SK-N-SH (cell line): ENCODE results near the gene DDX41. TPM values are rescaled to one million over a fixed set of nuclear protein-coding genes. Genes with fewer than 3 reads are reported as not detected.

Experiments
- CTCF ChIA-PET: fragments of 300-600, 350-600 bp; formaldehyde crosslinking; extraction: SDS; loops from one replicate; lab custom pipeline; 2021; lab: Yijun Ruan, JAX
- POLR2A ChIA-PET: fragments of 350-600 bp; sonication (Branson Sonifier 250); formaldehyde crosslinking; extraction: SDS; loops from one replicate; lab custom pipeline; 2020; ENCODE audit warnings: antibody characterized with exemption, inconsistent platforms; lab: Yijun Ruan, JAX
- DNase-seq: peaks from one replicate; pipeline ENCODE4 v3.0.0; 2012
- H2AFZ ChIP-seq: fragments of 200-600 bp; sonication (generic); 2 replicates; pipeline ENCODE4 v1.8.1; 2016; ENCODE audit warnings: antibody characterized with exemption, mild to moderate bottlenecking, low read depth
- H3F3A ChIP-seq: fragments of 200-600 bp; sonication (generic); replicated peaks from 2 replicates; pipeline ENCODE3; 2016; ENCODE audit warnings: antibody characterized with exemption, mild to moderate bottlenecking; ENCODE audit not compliant: insufficient read depth
- H3K27ac ChIP-seq, 2 experiments: fragments of 200-500 bp in 1 of 2; fragments of 200-600 bp in 1 of 2; sonication (Bioruptor generic) in 1 of 2; sonication (generic), shearing (Covaris generic) in 1 of 2; 2 replicates each; pipeline versions ENCODE4 v1.5.1 to v1.6.1; 2014 to 2016; ENCODE audit warnings: low read depth in 2 of 2, inconsistent platforms in 1 of 2, low read length in 1 of 2, mild to moderate bottlenecking in 1 of 2, mixed read lengths in 1 of 2
- H3K27me3 ChIP-seq: fragments of 200-600 bp; sonication (generic), shearing (Covaris generic); 2 replicates; pipeline ENCODE4 v1.6.1; 2016; ENCODE audit warnings: mixed run types; ENCODE audit not compliant: insufficient read depth
- H3K36me3 ChIP-seq, 2 experiments: fragments of 200-500 bp in 1 of 2; fragments of 200-600 bp in 1 of 2; sonication (Bioruptor generic) in 1 of 2; sonication (generic) in 1 of 2; replicated peaks in 1 of 2; 2 replicates each; pipeline versions ENCODE3 to v1.5.1; 2014 to 2016; ENCODE audit warnings: low read length in 1 of 2, mild to moderate bottlenecking in 1 of 2; ENCODE audit not compliant: insufficient read depth in 2 of 2, control insufficient read depth in 1 of 2
- H3K4me1 ChIP-seq, 2 experiments: fragments of 200-500 bp in 1 of 2; fragments of 200-600 bp in 1 of 2; sonication (Bioruptor generic) in 1 of 2; sonication (generic), shearing (Covaris generic) in 1 of 2; 2 replicates each; pipeline versions ENCODE4 v1.5.1 to v1.6.1; 2014 to 2016; ENCODE audit warnings: low read depth in 1 of 2, low read length in 1 of 2, mixed run types in 1 of 2; ENCODE audit not compliant: insufficient read depth in 2 of 2, control insufficient read depth in 1 of 2
- H3K4me2 ChIP-seq: fragments of 200-600 bp; sonication (generic), shearing (Covaris generic); 2 replicates; pipeline ENCODE4 v1.6.1; 2017; ENCODE audit warnings: mixed run types
- H3K4me3 ChIP-seq, 2 experiments: fragments of 200-500 bp in 1 of 2; fragments of 200-600 bp in 1 of 2; sonication (Bioruptor generic) in 1 of 2; sonication (generic), shearing (Covaris generic) in 1 of 2; 2 replicates each; pipeline versions ENCODE4 v1.5.1 to v1.8.1; 2014 to 2016; ENCODE audit warnings: low read depth in 2 of 2, inconsistent platforms in 1 of 2, low read length in 1 of 2, mild to moderate bottlenecking in 1 of 2, mixed read lengths in 1 of 2, moderate library complexity in 1 of 2
- H3K79me2 ChIP-seq: fragments of 200-600 bp; sonication (generic); 2 replicates; pipeline ENCODE4 v1.8.1; 2017; ENCODE audit warnings: mild to moderate bottlenecking; ENCODE audit not compliant: insufficient read depth
- H3K9ac ChIP-seq: fragments of 200-600 bp; sonication (generic); 2 replicates; pipeline ENCODE4 v1.6.1; 2017; ENCODE audit warnings: mixed run types
- H3K9me2 ChIP-seq: fragments of 200-600 bp; sonication (generic); 2 replicates; pipeline ENCODE4 v1.6.1; 2017; ENCODE audit warnings: mixed run types
- H3K9me3 ChIP-seq: fragments of 200-600 bp; sonication (generic); 2 replicates; pipeline ENCODE4 v1.6.1; 2017; ENCODE audit warnings: mixed run types, mild to moderate bottlenecking, moderate library complexity
- H4K20me1 ChIP-seq: fragments of 200-600 bp; sonication (generic); 2 replicates; pipeline ENCODE4 v1.6.1; 2017; ENCODE audit warnings: mild to moderate bottlenecking, mixed run types; ENCODE audit not compliant: insufficient read depth
- CHD2 ChIP-seq: fragments of 150-350 bp; IDR thresholded peaks from 2 replicates; pipeline ENCODE4 v1.6.1; 2018; ENCODE audit warnings: low read length; ENCODE audit not compliant: partially characterized antibody
- EZH2phosphoT487 ChIP-seq: fragments of 200-600 bp; sonication (generic); IDR thresholded peaks from 2 replicates; pipeline ENCODE4 v1.6.1; 2017; ENCODE audit warnings: low read depth, mixed run types, mild to moderate bottlenecking, antibody characterized with exemption, moderate library complexity, borderline replicate concordance
- MXI1 ChIP-seq: IDR thresholded peaks from 2 replicates; pipeline ENCODE4 v1.6.1; 2012; ENCODE audit warnings: mild to moderate bottlenecking, low read depth, low read length, improper control_type of control experiment
- NFIC ChIP-seq: IDR thresholded peaks from 2 replicates; pipeline ENCODE4 v1.4.0; 2012; ENCODE audit warnings: borderline replicate concordance
- SIN3A ChIP-seq: IDR thresholded peaks from 2 replicates; pipeline ENCODE4 v1.6.1; 2012; ENCODE audit warnings: low read depth, mild to moderate bottlenecking, low read length, moderate library complexity, borderline replicate concordance
- SMC3 ChIP-seq: IDR thresholded peaks from 2 replicates; pipeline ENCODE4 v1.6.1; 2012; ENCODE audit warnings: low read depth, low read length, improper control_type of control experiment
- TAF1 ChIP-seq: IDR thresholded peaks from 2 replicates; pipeline ENCODE4 v1.6.1; 2012; ENCODE audit warnings: low read depth, mild to moderate bottlenecking, low read length, moderate library complexity, borderline replicate concordance
- TEAD4 ChIP-seq: IDR thresholded peaks from 2 replicates; pipeline ENCODE4 v1.4.0; 2012; ENCODE audit warnings: mild to moderate bottlenecking, borderline replicate concordance; ENCODE audit not compliant: insufficient read depth
- YY1 ChIP-seq: IDR thresholded peaks from 2 replicates; pipeline ENCODE4 v1.4.0; 2012; ENCODE audit warnings: low read depth, mild to moderate bottlenecking
- WGBS: methylation state at CpG from one replicate; pipeline ENCODE4 v1.1.6; 2017; ENCODE audit warnings: low lambda C conversion rate; 5-methylcytosine and 5-hydroxymethylcytosine counted together
- polyA plus RNA-seq, 3 experiments: library from polyadenylated mRNA; depleted of rRNA; stranded (reverse); fragments of >200 nt; gene quantifications; 2 replicates each; pipeline ENCODE4 v1.2.3, GENCODE V29; 2012
- TF ChIP-seq, protein P1 (sequence below): IDR thresholded peaks from 2 replicates; pipeline ENCODE4; 2012
- TF ChIP-seq, protein P2 (sequence below): IDR thresholded peaks from 2 replicates; pipeline ENCODE4 v1.4.0; 2012; ENCODE audit warnings: low read depth, borderline replicate concordance
- TF ChIP-seq, protein P3 (sequence below): IDR thresholded peaks from 2 replicates; pipeline ENCODE4 v1.4.0; 2012; ENCODE audit warnings: low read depth

DDX41 gene
- polyA plus RNA-seq, 1 of the 3 experiments (the other 2 are of a cell fraction), result 176 TPM

DNA sequence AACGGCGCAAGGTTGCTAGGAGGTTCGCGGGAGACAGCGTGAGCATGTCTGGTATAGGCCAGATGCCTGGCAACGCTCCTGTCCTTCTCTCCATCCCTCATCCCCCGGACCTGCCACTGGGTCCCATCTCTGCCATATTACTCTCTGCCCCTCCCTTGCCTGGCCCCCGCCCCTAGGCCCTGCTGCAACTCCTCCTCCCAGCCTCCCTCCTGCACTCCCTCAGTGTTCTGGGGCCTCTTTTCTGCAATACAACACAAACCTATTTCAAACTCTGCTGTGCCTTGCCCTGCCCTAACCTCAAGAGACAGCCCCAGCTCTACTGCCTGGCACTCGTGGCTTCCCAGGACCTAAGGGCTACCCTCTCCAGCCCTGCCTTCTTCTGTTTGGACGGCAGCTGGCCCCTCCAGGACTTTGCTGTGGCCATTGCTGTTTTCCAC lies 34.4 kb downstream of the DDX41 start:
- H3K9me2 ChIP-seq, result no peaks in the 10 kb centered on the region
- WGBS, result 90% methylated on average over 10 of the region's 10 CpGs
- TF ChIP-seq, protein P1, sequence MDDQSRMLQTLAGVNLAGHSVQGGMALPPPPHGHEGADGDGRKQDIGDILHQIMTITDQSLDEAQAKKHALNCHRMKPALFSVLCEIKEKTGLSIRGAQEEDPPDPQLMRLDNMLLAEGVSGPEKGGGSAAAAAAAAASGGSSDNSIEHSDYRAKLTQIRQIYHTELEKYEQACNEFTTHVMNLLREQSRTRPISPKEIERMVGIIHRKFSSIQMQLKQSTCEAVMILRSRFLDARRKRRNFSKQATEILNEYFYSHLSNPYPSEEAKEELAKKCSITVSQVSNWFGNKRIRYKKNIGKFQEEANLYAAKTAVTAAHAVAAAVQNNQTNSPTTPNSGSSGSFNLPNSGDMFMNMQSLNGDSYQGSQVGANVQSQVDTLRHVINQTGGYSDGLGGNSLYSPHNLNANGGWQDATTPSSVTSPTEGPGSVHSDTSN, result no peak; the same call in 1 of the 2 replicates
- TF ChIP-seq, protein P2, sequence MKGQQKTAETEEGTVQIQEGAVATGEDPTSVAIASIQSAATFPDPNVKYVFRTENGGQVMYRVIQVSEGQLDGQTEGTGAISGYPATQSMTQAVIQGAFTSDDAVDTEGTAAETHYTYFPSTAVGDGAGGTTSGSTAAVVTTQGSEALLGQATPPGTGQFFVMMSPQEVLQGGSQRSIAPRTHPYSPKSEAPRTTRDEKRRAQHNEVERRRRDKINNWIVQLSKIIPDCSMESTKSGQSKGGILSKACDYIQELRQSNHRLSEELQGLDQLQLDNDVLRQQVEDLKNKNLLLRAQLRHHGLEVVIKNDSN, result no peak
- TF ChIP-seq TAF1, result no peak
- TF ChIP-seq EZH2phosphoT487, result no peak
- TF ChIP-seq MXI1, result no peak
- TF ChIP-seq YY1, result no peak
- TF ChIP-seq NFIC, result no peak
- no peak for TF ChIP-seq TEAD4
- no peak; the same call in 1 of the 2 replicates for TF ChIP-seq SMC3
- TF ChIP-seq SIN3A, result no peak
- no peak for TF ChIP-seq CHD2
- TF ChIP-seq, all 33 proteins: peak for 0
- peak; percentile 58 for DNase-seq
- ChIA-PET POLR2A (interaction anchor here (0.7 to 1.0 kb wide), 2 partner anchors 8 to 73 kb away, joined by 3 to 4 read pairs; no protein-coding TSS in a partner anchor), CTCF (interaction anchor here (1.5 to 20.3 kb wide), 5 partner anchors 13 to 91 kb away, joined by 3 to 201 read pairs (median 7); partner anchors contain the start of gene PDLIM7)
- H2AFZ ChIP-seq, result no peak overlapping the region
- H3K4me3 ChIP-seq, result no peak overlapping the region
- peaks cover 82% of the 10 kb centered on the region for H3F3A ChIP-seq
- H3K4me2 ChIP-seq, result no peak overlapping the region
- H3K27ac ChIP-seq, result peak overlapping the region; percentile 22 to 31; a peak in 3 of 4 replicates
- H3K79me2 ChIP-seq, result peaks cover 3% of the 10 kb centered on the region; the same call in 1 of the 2 replicates
- no peaks in the 10 kb centered on the region for H3K27me3 ChIP-seq
- H3K9me3 ChIP-seq, result no peaks in the 10 kb centered on the region
- H3K9ac ChIP-seq, result no peak overlapping the region
- H4K20me1 ChIP-seq, result peaks cover 30% of the 10 kb centered on the region
- H3K4me1 ChIP-seq, result peaks cover 6 to 69% of the 10 kb centered on the region in 2 experiments; a peak in 3 of 4 replicates
- peaks cover 26 to 29% of the 10 kb centered on the region in 2 experiments for H3K36me3 ChIP-seq

DNA sequence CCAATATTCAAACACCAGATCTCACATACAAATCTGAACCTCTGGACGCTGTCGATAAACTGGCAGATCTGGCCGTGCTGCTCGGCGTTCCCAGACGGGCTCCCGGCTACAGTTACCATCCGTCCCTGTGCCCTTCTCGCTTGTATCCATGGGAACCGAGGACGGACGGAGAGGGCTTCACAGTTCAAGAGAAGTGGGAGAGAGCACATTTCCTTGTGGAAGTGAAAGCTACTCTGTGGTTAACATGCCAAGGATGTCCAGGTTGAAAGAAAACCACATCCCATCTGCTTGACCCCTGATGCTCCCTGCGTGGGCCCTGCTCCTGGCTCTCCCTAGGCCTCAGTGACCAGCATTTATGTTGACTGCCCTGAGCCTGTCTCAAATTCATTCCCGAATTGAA lies 37.0 kb downstream of the DDX41 start:
- Histone ChIP-seq H3K27ac (peak overlapping the region; percentile 69 to 95), H3K4me1 (peaks cover 6 to 84% of the 10 kb centered on the region in 2 experiments; a peak in 3 of 4 replicates), H3K79me2 (no peaks in the 10 kb centered on the region), H3K9me2 (no peaks in the 10 kb centered on the region), H3F3A (peaks cover 83% of the 10 kb centered on the region), H4K20me1 (peaks cover 13% of the 10 kb centered on the region), H2AFZ (no peak overlapping the region), H3K4me2 (peak overlapping the region; percentile 8; the same call in 1 of the 2 replicates), H3K27me3 (no peaks in the 10 kb centered on the region), H3K4me3 (no peak overlapping the region), H3K36me3 (peaks cover 5 to 14% of the 10 kb centered on the region in 2 experiments), H3K9me3 (no peaks in the 10 kb centered on the region), H3K9ac (no peak overlapping the region)
- ChIA-PET POLR2A (interaction anchor here (0.6 to 4.7 kb wide), 6 partner anchors 9 to 32 kb away, joined by 3 to 39 read pairs (median 4); partner anchors contain the start of gene PDLIM7), CTCF (interaction anchor here (0.9 to 20.3 kb wide), 7 partner anchors 9 to 89 kb away, joined by 3 to 215 read pairs (median 14); partner anchors contain the start of gene PDLIM7)
- peak; percentile 75 for DNase-seq
- TF ChIP-seq, protein P1, result peak; percentile 25; the same call in 1 of the 2 replicates
- TF ChIP-seq, protein P3, sequence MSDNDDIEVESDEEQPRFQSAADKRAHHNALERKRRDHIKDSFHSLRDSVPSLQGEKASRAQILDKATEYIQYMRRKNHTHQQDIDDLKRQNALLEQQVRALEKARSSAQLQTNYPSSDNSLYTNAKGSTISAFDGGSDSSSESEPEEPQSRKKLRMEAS, result peak; percentile 2; the same call in 1 of the 2 replicates
- no peak for TF ChIP-seq CHD2
- WGBS, result 54% methylated on average over 14 of the region's 14 CpGs
